Activated CD8-positive, alpha-beta memory T cell treated with anti-CD3 and anti-CD28 coated beads, Interleukin-2, amount 50 U/mL, for 24 hours (primary cell): ENCODE measurements around the gene DNMT3L.
"Not testable (repeated sequence)": the region's sequence is repeated elsewhere in the genome, so short reads cannot be mapped to it uniquely, and the experiment has no call there.

ENCODE experiments used
- DNase-seq: peaks from one replicate; pipeline ENCODE4 v3.0.0-alpha.2; 2020; ENCODE audit errors: extremely low read depth

The DNMT3L gene

DNA sequence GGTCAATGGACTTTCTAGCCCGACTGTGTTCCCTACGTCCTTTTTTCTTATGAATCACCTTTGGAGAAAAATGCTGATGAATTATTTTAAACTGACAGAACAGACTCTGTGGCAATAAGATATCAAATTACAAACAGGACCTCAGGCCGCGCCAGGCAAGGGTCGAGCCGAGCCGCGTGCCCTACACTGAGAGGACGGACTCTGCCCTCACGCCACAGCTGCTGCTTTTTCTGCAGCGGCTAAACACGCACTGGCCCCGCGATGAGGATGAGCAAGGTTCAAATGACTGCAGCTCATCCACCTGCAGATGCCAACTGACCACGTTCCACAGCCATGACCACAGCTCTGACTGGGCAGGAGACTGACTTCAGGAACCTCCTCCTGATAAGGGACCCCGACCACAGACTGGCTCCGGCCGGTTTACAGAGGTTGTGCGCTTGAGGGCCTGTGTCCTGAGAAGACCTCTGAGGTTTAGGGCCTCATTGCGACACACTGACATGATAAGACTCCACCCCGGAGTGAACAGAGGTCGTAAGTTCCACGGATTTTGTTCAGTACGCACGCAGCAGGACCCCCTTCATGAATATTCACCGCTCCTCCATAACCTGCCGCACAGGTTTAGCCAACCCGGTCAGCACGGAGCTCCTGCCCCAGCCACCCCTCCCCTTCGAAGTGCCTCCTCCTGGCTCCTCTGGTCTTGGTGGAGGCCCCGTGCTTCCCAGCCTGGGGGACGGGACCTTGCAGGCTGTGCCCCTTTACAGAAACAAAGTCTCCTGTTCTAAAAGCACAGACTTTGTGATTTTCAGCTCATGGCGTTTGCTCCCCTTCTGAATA, 12.3 kb downstream of the DNMT3L start:
- not testable (repeated sequence) for DNase-seq

- not testable (repeated sequence) for DNase-seq
Observed at GRCh38 chr21:44247904-44248303, 13.8 kb downstream of the DNMT3L start.

DNA sequence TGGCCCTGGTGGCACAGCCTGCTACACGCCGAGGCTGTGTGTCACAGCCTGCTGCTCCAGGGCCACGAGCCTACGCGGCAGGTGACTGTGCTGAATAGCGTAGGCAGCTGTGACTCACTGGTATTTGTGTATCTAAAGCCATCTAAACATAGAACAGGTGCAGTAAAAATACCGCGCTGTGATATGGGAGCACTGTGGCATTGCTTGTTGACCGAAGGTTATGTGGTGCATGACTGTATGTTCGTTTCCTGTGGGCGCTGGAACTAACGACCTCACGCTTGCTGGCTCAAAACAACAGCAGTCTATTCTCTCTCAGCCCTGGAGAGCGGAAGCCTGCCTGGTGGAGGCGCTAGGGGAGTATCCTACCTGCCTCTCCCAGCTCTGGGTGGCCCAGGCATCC, 17.7 kb downstream of the DNMT3L start:
- DNase-seq: not testable (repeated sequence)

DNA sequence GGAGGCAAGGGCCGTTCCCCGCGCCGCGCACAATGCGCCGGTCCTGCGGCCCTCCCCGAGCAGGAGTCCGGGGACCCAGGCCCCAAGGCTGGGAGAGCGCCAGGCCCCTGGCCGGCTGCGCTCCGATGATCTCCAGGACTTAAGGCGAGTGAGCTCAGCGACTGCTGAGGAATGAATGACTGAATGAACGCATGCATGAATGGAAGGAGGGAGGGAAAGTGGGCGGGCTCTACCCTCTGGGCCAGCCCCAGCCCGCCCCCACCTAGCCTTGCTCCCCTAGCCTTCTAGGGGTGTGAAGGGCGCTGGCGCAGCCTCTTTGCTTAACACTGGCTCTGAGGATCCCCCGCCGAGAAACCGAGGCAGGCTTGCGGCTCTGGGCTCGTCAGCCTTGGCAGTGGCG, 20.4 kb downstream of the DNMT3L start:
- DNase-seq: not testable (repeated sequence)

DNA sequence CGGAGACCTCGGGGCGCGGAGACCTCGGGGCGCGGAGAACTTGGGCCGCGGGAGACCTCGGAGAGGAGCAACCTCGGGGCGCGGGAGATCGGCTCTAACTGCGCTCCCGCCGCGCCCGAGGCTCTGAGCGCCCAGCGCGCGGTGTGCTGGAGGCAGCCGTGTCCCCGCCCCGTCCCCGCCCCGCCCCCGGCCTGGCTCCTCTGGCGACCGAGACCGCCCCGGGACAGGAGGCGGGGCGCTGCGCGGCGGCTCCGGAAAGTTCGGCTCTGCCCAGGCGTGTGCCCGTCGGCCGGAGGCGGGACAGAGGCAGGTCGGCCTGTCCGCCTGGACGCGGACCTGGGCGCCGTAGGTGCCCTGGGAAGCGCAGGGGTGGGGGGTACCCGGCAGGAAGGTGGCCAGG, 20.9 kb downstream of the DNMT3L start, which contains the start of gene ICOSLG:
Gene ICOSLG (minus strand): TSS at position 102 of the 400 bp plus-strand sequence. CDS start 126 bp downstream, outside the sequence.
- DNase-seq: not testable (repeated sequence)

GRCh38 chr21:44240353-44240752, 21.3 kb downstream of the DNMT3L start:
- not testable (repeated sequence) for DNase-seq

- DNase-seq: not testable (repeated sequence)
Observed at GRCh38 chr21:44229561-44229960, 32.1 kb downstream of the DNMT3L start.

DNA sequence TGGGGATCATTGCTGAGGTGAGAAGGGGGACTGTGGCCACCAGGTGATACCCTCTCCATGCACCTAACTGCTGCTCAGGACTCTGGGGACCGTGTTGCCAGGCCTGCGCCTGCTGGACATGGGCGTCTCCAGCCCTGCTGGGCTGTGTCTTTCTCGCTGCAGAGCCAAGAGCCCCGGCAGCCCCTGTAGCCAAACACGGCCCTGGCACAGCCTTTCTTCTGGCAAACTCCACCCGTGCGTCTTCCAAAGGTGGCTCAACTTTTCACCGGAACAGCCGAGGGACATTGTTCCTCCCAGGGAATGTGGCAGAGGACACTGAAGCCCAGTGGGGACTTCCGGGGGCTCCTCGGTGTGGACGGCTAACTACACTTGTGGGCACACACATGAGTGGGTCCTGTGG, 33.6 kb downstream of the DNMT3L start:
- not testable (repeated sequence) for DNase-seq

DNA sequence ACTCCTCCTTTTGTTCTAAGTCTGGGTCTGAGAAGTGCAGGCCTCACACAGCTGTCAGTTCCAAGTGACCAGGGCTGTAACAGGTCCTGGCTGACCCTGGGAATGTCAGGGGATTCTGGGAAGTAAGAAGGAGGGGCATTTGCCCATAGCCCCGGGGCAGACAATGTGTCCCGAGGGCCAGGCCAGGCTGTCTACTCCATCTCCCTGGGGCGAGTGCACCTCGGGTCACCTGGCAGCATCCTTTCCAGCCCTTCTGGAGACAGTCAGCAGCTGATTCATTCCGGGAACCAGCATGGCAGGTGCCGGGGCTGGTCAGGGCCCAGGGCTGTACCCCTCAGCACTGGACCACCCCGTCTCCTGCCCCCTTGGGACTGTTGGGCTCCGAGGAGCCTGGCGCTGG, 34.1 kb downstream of the DNMT3L start:
- DNase-seq: not testable (repeated sequence)

DNA sequence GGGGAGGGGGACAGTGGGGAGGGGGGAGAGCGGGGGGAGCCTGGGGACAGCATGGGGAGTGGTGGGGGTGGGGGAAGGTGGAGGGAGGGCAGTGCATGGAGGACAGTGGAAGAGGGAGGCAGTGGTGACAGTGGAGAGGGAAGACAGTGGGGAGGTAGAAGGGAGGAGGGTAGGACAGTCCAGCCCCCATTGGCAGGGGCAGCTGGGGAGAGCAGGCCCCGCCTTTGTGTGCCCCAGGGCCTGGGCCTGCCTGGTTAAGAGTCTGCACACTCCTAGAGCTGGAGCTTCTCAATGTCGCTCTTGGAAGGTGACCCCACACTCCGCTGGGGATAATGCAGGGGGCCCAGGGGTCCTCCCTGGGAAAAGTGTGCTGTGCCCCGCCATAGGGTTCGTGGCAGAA, 36.1 kb downstream of the DNMT3L start:
- DNase-seq: not testable (repeated sequence)

- DNase-seq: not testable (repeated sequence)
Observed at GRCh38 chr21:44223334-44223733, 38.4 kb downstream of the DNMT3L start.

GRCh38 chr21:44220674-44221073, 41.0 kb downstream of the DNMT3L start:
- DNase-seq: not testable (repeated sequence)

DNA sequence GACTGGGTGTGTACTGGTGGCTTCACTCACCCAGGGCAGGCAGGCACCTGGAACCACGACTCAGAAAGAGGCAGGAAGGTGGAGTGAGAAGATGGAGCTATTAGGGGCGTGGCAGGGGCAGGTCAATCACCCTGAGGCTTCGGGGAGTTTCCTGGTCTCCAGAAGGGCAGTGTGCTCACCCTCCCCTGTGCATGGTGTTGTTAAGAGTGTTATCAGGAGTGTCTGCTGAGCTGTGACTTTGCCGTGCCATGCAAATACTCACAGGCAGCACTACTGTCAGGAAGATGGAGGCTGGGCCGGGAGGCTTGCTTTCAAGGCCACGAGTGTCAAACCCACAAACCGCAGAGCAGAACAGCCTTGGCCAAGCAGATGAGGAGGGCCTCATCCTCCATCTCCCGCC, 43.2 kb downstream of the DNMT3L start:
- not testable (repeated sequence) for DNase-seq

DNA sequence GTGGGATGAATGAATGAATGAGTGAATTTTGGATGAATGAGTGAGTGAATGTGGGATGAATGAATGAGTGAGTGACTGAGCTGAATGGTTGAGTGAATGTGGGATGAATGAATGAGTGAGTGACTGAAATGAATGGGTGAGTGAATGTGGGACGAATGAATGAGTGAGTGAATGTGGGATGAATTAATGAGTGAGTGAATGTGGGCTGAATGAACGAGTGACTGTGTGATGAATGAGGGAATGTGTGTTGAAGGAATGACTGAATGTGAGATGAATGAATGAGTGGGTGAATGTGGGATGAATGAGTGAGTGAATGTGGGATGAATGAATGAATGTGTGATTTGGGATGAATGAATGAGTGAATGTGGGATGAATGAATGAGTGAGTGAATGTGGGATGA, 49.7 kb downstream of the DNMT3L start:
- not testable (repeated sequence) for DNase-seq

- DNase-seq: not testable (repeated sequence)
Observed at GRCh38 chr21:44211574-44211973, 50.1 kb downstream of the DNMT3L start.

DNA sequence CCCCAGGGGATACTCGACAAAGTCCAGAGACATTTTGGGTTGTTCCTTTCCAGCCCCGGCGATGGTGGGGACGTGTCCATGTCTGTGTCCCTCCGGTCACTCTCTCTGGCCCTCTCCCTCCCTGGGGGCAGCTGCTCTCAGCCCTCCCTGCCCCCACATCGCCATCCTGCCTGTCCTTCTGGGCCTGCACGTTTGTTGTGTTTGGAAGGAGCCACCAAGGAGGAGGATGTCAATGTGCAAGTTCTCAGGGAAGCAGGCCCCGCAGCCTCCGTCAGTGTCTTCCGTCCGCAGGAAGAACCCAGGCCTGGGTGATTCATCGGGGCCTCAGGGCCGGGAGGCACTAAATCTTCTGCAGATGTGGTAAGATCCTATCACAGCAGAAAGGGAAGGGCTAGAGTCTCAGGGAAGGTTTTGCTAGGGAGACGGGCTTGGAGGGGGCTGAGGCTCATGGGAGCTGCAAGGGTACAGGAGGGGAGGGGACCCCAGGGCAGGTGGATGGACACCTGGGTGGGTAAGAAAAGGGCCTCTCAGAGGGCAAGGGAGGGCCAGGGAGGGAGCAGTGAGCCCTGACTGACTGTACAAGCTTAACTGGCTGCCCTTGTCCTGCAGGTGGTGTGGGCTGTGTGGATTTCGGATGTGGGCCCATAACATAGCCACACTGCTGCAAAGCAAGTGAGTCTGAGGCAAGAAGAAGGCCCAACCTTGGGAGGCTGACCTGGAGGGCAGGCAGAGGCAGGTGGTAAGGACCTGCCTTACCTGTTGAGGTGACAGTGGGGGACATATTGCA, 53.6 kb downstream of the DNMT3L start:
- DNase-seq: not testable (repeated sequence)

GRCh38 chr21:44206698-44207676, 54.7 kb downstream of the DNMT3L start:
- DNase-seq: not testable (repeated sequence)

DNA sequence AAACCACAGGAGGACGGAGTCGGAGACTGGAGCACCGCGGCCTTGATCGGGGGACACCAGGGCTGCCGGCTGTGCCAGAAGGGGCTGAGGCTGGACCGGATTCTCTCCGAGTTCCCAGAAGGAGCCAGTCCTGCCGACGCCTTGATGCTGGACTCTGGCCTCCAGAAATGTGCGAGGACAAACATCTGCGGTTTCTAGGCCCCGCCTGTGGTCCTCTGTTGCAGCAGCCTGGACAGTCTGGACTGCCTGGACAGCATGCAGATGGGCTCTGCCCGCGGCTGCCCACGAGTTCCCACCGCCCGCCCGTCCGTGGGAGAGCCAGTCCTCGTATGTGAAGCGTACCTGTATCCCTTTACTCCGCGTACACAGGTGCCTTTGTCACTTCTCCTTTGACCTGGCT, 55.5 kb downstream of the DNMT3L start:
- not testable (repeated sequence) for DNase-seq

- not testable (repeated sequence) for DNase-seq
Observed at GRCh38 chr21:44202590-44203299, 59.0 kb downstream of the DNMT3L start.

DNA sequence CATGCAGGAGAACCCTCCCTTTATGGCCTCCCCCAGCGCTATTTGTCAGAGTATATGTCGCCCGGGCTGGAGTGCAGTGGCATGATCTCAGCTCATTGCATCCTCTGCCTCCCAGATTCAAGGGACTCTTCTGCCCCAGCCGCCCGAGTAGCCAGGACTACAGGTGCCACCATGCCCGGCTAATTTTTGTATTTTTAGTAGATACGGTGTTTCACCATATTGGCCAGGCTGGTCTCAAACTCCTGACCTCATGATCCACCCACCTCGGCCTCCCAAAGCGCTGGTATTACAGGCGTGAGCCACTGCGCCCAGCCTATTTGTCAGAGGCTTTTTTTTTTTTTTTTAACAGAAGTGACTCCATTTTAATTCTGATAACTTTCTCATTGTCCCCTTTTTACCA, 61.7 kb downstream of the DNMT3L start:
- DNase-seq: not testable (repeated sequence)

DNA sequence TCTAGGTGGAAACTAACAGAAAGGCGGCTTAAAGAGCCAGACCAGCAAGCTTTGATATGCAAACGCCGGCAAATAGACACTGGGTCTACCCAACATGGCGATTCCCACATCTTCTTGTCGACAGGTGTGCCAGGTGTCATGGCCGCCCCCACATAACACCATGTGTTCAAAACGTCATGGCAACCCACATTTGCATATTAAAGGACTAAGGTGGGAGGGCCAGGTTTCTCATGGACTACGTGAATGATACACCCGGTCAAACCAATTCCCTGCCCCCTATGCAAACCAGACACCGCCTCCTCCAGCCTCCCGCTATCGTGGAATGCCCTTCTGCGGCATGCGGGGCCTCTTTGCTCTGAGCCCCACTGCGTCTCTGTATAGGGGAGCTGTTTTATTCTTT, 62.2 kb downstream of the DNMT3L start:
- no peak for DNase-seq
